ENCODE results near the gene WFDC1.

The WFDC1 gene

GRCh38 chr16:84271866-84272265, 22.8 kb upstream of the WFDC1 start:
- whole genome bisulfite sequencing, 2 experiments = 84 to 85% methylated on average over 4 of the region's 4 CpGs
- Histone ChIP-seq H3K9me3 (ENCODE audit: control insufficient read depth, low read length) (no peaks in the 10 kb centered on the region), H3K27ac (ENCODE audit: insufficient read depth, low read depth, low read length, poor library complexity, severe bottlenecking) (no peak overlapping the region), H3K4me1 (ENCODE audit: control insufficient read depth, insufficient read depth, low read length) (no peaks in the 10 kb centered on the region), H3K4me3 (ENCODE audit: insufficient read depth, low read depth, low read length) (no peak overlapping the region), H3K27me3 (ENCODE audit: control insufficient read depth, insufficient read depth, low read length, poor library complexity, severe bottlenecking) (no peaks in the 10 kb centered on the region), H3K36me3 (ENCODE audit: control insufficient read depth, insufficient read depth, low read length) (no peaks in the 10 kb centered on the region)

DNA sequence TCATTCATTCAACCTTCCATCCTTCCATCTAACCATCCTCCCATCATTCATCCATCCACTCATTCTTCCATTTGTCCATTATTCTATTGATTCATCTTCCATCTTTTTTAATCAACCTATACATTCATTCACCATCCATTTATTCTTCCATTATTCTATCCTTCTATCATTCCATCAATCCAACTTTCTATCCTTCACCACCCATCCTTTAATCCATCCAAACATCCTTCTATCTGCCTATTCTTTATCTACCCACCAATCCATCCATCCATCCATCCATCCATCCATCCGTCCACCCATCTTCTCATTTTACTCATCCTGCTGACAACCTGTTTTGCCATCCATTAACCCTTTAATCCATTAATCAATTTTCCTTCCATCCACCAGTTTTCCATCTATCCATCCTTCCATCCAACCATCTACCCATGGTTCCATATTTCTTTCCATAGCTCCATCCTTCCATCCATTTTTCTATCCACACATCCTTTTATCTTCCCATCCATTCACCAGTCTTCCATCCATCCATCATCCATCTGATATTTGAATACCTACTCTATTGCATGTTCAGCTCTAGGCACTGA, 21.8 kb upstream of the WFDC1 start:
- H3K4me3 ChIP-seq (ENCODE audit: insufficient read depth, low read depth, low read length) = no peak overlapping the region
- H3K36me3 ChIP-seq (ENCODE audit: control insufficient read depth, insufficient read depth, low read length) = no peaks in the 10 kb centered on the region
- no peaks in the 10 kb centered on the region for H3K9me3 ChIP-seq (ENCODE audit: control insufficient read depth, low read length)
- no peaks in the 10 kb centered on the region for H3K4me1 ChIP-seq (ENCODE audit: control insufficient read depth, insufficient read depth, low read length)
- WGBS, 2 experiments = 0% methylated on average over 1 of the region's 1 CpG
- H3K27me3 ChIP-seq (ENCODE audit: control insufficient read depth, insufficient read depth, low read length, poor library complexity, severe bottlenecking) = no peaks in the 10 kb centered on the region
- H3K27ac ChIP-seq (ENCODE audit: insufficient read depth, low read depth, low read length, poor library complexity, severe bottlenecking) = no peak overlapping the region

- Histone ChIP-seq H3K27me3 (ENCODE audit: control insufficient read depth, insufficient read depth, low read length, poor library complexity, severe bottlenecking) (no peaks in the 10 kb centered on the region), H3K36me3 (ENCODE audit: control insufficient read depth, insufficient read depth, low read length) (no peaks in the 10 kb centered on the region), H3K9me3 (ENCODE audit: control insufficient read depth, low read length) (no peaks in the 10 kb centered on the region), H3K4me3 (ENCODE audit: insufficient read depth, low read depth, low read length) (no peak overlapping the region), H3K27ac (ENCODE audit: insufficient read depth, low read depth, low read length, poor library complexity, severe bottlenecking) (no peak overlapping the region), H3K4me1 (ENCODE audit: control insufficient read depth, insufficient read depth, low read length) (peaks cover 3% of the 10 kb centered on the region)
- 94% methylated on average over 9 of the region's 9 CpGs for WGBS, 2 experiments
Observed at GRCh38 chr16:84274515-84274914, 20.2 kb upstream of the WFDC1 start.

GRCh38 chr16:84275585-84276151, 19.0 kb upstream of the WFDC1 start:
- Histone ChIP-seq H3K4me3 (ENCODE audit: insufficient read depth, low read depth, low read length) (no peak overlapping the region), H3K36me3 (ENCODE audit: control insufficient read depth, insufficient read depth, low read length) (no peaks in the 10 kb centered on the region), H3K27me3 (ENCODE audit: control insufficient read depth, insufficient read depth, low read length, poor library complexity, severe bottlenecking) (no peaks in the 10 kb centered on the region), H3K27ac (ENCODE audit: insufficient read depth, low read depth, low read length, poor library complexity, severe bottlenecking) (no peak overlapping the region), H3K9me3 (ENCODE audit: control insufficient read depth, low read length) (no peaks in the 10 kb centered on the region), H3K4me1 (ENCODE audit: control insufficient read depth, insufficient read depth, low read length) (peaks cover 3% of the 10 kb centered on the region)
- WGBS, 2 experiments = 89 to 91% methylated on average over 6 of the region's 6 CpGs

DNA sequence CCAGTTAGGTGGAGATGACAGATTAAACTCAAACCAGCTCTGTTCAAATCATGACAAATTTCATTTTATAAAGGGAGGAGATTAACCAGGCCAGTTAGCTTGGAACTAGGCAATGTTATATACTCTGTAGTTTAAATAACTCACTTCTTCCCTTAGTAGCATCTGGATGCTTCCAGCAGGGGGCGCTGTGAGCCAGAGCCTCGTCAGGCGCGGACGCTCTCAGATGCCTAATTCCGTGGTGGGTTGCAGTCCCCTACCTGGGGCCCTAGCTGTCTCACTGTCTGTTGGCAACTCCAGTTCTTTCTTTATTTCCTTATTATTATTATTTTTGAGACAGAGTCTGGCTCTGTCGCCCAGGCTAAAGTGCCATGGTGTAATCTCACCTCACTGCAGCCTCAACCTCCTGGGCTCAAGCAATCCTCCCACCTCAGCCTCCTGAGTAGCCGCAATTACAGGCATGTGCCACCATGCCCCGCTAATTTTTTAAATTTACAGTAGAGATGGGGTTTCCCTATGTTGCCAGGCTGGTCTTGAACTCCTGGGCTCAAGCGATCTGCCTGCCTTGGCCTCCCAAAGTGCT, 17.3 kb upstream of the WFDC1 start:
- no peaks in the 10 kb centered on the region for H3K27me3 ChIP-seq (ENCODE audit: control insufficient read depth, insufficient read depth, low read length, poor library complexity, severe bottlenecking)
- H3K4me1 ChIP-seq (ENCODE audit: control insufficient read depth, insufficient read depth, low read length) = peaks cover 3% of the 10 kb centered on the region

GRCh38 chr16:84278333-84278732, 16.3 kb upstream of the WFDC1 start:
- 86 to 89% methylated on average over 12 of the region's 12 CpGs for WGBS, 2 experiments
- H3K36me3 ChIP-seq (ENCODE audit: control insufficient read depth, insufficient read depth, low read length) = no peaks in the 10 kb centered on the region
- no peak overlapping the region for H3K4me3 ChIP-seq (ENCODE audit: insufficient read depth, low read depth, low read length)
- no peaks in the 10 kb centered on the region for H3K9me3 ChIP-seq (ENCODE audit: control insufficient read depth, low read length)
- H3K27me3 ChIP-seq (ENCODE audit: control insufficient read depth, insufficient read depth, low read length, poor library complexity, severe bottlenecking) = no peaks in the 10 kb centered on the region
- H3K27ac ChIP-seq (ENCODE audit: insufficient read depth, low read depth, low read length, poor library complexity, severe bottlenecking) = no peak overlapping the region
- peaks cover 3% of the 10 kb centered on the region for H3K4me1 ChIP-seq (ENCODE audit: control insufficient read depth, insufficient read depth, low read length)

More for the DNA sequence above, 17.3 kb upstream of the WFDC1 start:
- Histone ChIP-seq H3K4me3 (ENCODE audit: insufficient read depth, low read depth, low read length) (no peak overlapping the region), H3K27ac (ENCODE audit: insufficient read depth, low read depth, low read length, poor library complexity, severe bottlenecking) (no peak overlapping the region), H3K9me3 (ENCODE audit: control insufficient read depth, low read length) (no peaks in the 10 kb centered on the region), H3K36me3 (ENCODE audit: control insufficient read depth, insufficient read depth, low read length) (no peaks in the 10 kb centered on the region)
- WGBS, 2 experiments = 32 to 33% methylated on average over 10 of the region's 10 CpGs

GRCh38 chr16:84278968-84279367, 15.7 kb upstream of the WFDC1 start:
- no peaks in the 10 kb centered on the region for H3K36me3 ChIP-seq (ENCODE audit: control insufficient read depth, insufficient read depth, low read length)
- no peaks in the 10 kb centered on the region for H3K9me3 ChIP-seq (ENCODE audit: control insufficient read depth, low read length)
- WGBS, 2 experiments = 10 to 14% methylated on average over 6 of the region's 6 CpGs
- no peak overlapping the region for H3K27ac ChIP-seq (ENCODE audit: insufficient read depth, low read depth, low read length, poor library complexity, severe bottlenecking)
- H3K4me3 ChIP-seq (ENCODE audit: insufficient read depth, low read depth, low read length) = no peak overlapping the region
- H3K4me1 ChIP-seq (ENCODE audit: control insufficient read depth, insufficient read depth, low read length) = peaks cover 3% of the 10 kb centered on the region
- peaks cover 1% of the 10 kb centered on the region for H3K27me3 ChIP-seq (ENCODE audit: control insufficient read depth, insufficient read depth, low read length, poor library complexity, severe bottlenecking)

DNA sequence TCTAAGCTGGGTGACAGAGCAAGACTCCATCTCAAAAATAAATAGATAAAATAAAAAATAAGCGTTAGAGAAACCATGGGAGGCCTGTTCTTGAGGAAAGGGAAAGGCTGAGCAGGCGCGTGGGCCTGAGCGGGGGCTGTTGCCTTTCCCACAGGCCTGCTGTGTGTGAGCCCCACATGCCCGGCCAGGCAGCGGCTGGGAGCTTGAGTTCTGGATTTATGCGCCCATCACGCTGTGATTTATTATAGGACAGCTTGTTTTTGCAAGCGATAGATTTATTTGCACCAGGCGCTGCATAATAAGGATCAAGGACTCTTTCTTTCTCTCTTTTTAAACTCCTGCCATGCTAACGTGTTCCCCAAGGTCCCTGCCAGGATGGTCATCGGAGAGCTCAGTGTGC, 14.8 kb upstream of the WFDC1 start:
- WGBS, 2 experiments = 94 to 95% methylated on average over 12 of the region's 12 CpGs
- H3K27ac ChIP-seq (ENCODE audit: insufficient read depth, low read depth, low read length, poor library complexity, severe bottlenecking) = no peak overlapping the region
- H3K4me3 ChIP-seq (ENCODE audit: insufficient read depth, low read depth, low read length) = no peak overlapping the region
- peaks cover 8% of the 10 kb centered on the region for H3K4me1 ChIP-seq (ENCODE audit: control insufficient read depth, insufficient read depth, low read length)
- H3K27me3 ChIP-seq (ENCODE audit: control insufficient read depth, insufficient read depth, low read length, poor library complexity, severe bottlenecking) = peaks cover 8% of the 10 kb centered on the region
- H3K36me3 ChIP-seq (ENCODE audit: control insufficient read depth, insufficient read depth, low read length) = no peaks in the 10 kb centered on the region
- no peaks in the 10 kb centered on the region for H3K9me3 ChIP-seq (ENCODE audit: control insufficient read depth, low read length)

DNA sequence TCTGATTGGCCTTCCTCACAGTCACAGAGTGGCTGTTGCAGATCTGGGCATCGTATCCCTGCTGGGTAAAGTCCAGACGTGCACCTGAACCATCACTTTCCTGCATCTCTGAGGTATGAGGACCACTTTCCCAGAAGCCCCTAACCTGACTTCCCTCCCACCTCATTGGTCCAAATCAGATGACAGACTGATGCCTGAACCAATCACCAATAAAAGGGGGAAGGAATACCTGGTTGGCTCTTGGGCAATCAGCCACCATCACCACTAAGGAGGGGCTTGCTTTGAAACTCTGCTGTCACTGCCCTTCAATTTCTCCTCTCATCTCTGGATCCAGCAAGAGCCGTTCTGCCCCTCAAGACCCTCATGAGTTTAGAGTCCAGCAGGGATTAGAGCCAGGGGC, 13.6 kb upstream of the WFDC1 start:
- WGBS, 2 experiments = 91 to 94% methylated on average over 3 of the region's 3 CpGs
- H3K27me3 ChIP-seq (ENCODE audit: control insufficient read depth, insufficient read depth, low read length, poor library complexity, severe bottlenecking) = peaks cover 8% of the 10 kb centered on the region

DNA sequence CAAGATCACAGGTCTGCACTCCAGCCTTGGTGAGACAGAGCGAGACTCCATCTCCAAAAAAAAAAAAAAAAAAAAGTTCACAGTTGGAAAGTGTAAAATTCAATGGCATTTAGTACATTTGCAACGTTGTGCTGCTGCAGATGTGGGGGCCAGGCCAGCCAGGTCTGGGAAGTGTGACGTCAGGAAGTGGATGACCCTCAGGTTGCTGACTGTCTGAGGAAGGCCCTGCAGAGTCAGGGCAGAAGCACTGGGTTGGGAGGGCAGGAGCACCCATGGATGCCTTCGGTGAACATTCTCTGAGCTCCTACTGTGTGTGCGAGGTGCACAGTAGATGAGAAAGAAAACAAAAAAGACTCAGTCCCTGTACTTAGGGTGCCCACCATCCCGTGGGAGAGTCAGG, 12.1 kb upstream of the WFDC1 start:
- Histone ChIP-seq H3K9me3 (ENCODE audit: control insufficient read depth, low read length) (no peaks in the 10 kb centered on the region), H3K27me3 (ENCODE audit: control insufficient read depth, insufficient read depth, low read length, poor library complexity, severe bottlenecking) (peaks cover 8% of the 10 kb centered on the region), H3K36me3 (ENCODE audit: control insufficient read depth, insufficient read depth, low read length) (no peaks in the 10 kb centered on the region), H3K4me1 (ENCODE audit: control insufficient read depth, insufficient read depth, low read length) (peaks cover 8% of the 10 kb centered on the region), H3K4me3 (ENCODE audit: insufficient read depth, low read depth, low read length) (no peak overlapping the region), H3K27ac (ENCODE audit: insufficient read depth, low read depth, low read length, poor library complexity, severe bottlenecking) (no peak overlapping the region)
- WGBS, 2 experiments = 90% methylated on average over 6 of the region's 6 CpGs

More for the DNA sequence above, 13.6 kb upstream of the WFDC1 start:
- no peaks in the 10 kb centered on the region for H3K9me3 ChIP-seq (ENCODE audit: control insufficient read depth, low read length)
- H3K4me3 ChIP-seq (ENCODE audit: insufficient read depth, low read depth, low read length) = no peak overlapping the region
- H3K27ac ChIP-seq (ENCODE audit: insufficient read depth, low read depth, low read length, poor library complexity, severe bottlenecking) = no peak overlapping the region
- H3K36me3 ChIP-seq (ENCODE audit: control insufficient read depth, insufficient read depth, low read length) = no peaks in the 10 kb centered on the region
- H3K4me1 ChIP-seq (ENCODE audit: control insufficient read depth, insufficient read depth, low read length) = peaks cover 8% of the 10 kb centered on the region

Measured in ectodermal cell (in vitro differentiated cells).